Aorta (tissue), 5 donors: Measurements from ENCODE around the gene TEPSIN. TPM values are rescaled to one million over a fixed set of nuclear protein-coding genes. Genes with fewer than 3 reads are reported as not detected.

Experiments
- ATAC-seq: fragments of 200-7000 bp; cut with Tn5 transposase; one replicate; pipeline ENCODE4 v1.9.1; 2022; ENCODE audit warnings: moderate library complexity; ENCODE audit not compliant: low FRiP score
- DNase-seq, 2 donors: peaks; one replicate each; pipeline ENCODE4 v3.0.0-alpha.2; 2020
- H3K27ac ChIP-seq, 2 donors: one replicate each; pipeline ENCODE4 v1.5.1; 2013; ENCODE audit warnings: low read length in 2 of 2, mild to moderate bottlenecking in 2 of 2, moderate library complexity in 2 of 2, control low read depth in 1 of 2, inconsistent platforms in 1 of 2, low read depth in 1 of 2
- H3K27me3 ChIP-seq, 2 donors: one replicate each; pipeline ENCODE4 v1.6.1; 2013; ENCODE audit warnings: control low read depth in 1 of 2, low read length in 1 of 2, mild to moderate bottlenecking in 1 of 2, moderate library complexity in 1 of 2; ENCODE audit not compliant: insufficient read depth in 2 of 2, control insufficient read depth in 1 of 2
- H3K36me3 ChIP-seq, 2 donors: one replicate each; pipeline ENCODE4 v1.6.1; 2013; ENCODE audit warnings: control low read depth in 1 of 2, low read length in 1 of 2, mild to moderate bottlenecking in 1 of 2; ENCODE audit not compliant: insufficient read depth in 2 of 2, control insufficient read depth in 1 of 2
- H3K4me1 ChIP-seq, 2 donors: one replicate each; pipeline ENCODE4 v1.6.1; 2013; ENCODE audit warnings: low read length in 2 of 2, control low read depth in 1 of 2, mild to moderate bottlenecking in 1 of 2, moderate library complexity in 1 of 2; ENCODE audit not compliant: insufficient read depth in 2 of 2, control insufficient read depth in 1 of 2
- H3K4me3 ChIP-seq, 2 donors: one replicate each; pipeline ENCODE4 v1.5.1; 2013; ENCODE audit warnings: low read length in 2 of 2, control low read depth in 1 of 2, mild to moderate bottlenecking in 1 of 2
- H3K9me3 ChIP-seq: one replicate; pipeline ENCODE4 v1.6.1; 2013; ENCODE audit warnings: mild to moderate bottlenecking, low read length; ENCODE audit not compliant: control insufficient read depth
- WGBS, 2 donors: extraction: QIAGEN DNeasy Blood & Tissue Kit; methylation state at CpG; one replicate each; pipeline ENCODE4 v1.1.7; 2013; 5-methylcytosine and 5-hydroxymethylcytosine counted together
- intact Hi-C, 2 donors: fragments of 100-400 bp; cut with DNase I; formaldehyde crosslinking; loops; one replicate each; pipeline versions ENCODE4 v1.14.2 to v1.15.0; 2022
- polyA plus RNA-seq, 2 donors: library from polyadenylated mRNA; stranded (reverse); fragments of 200-250 nt; gene quantifications; one replicate each; pipeline ENCODE4 v1.2.3, GENCODE V29; 2013
- total RNA-seq, 2 donors: library from RNA; stranded (reverse); fragmentation: NEBNext Ultra II Directional; extraction: Animal tissue kit (Norgen Biotek cat#: 25700); gene quantifications; one replicate each; pipeline ENCODE4 v1.2.1, GENCODE V29; 2021
- donor health status: healthy with polysubstance abuse.
- donor health status: Bipolar disorder and iron deficiency.
- donor health status: DM: no; HTN: no; CAD: no.
- donor health status: DM: no; HTN: no; CAD: no.
- donor health status: DM: yes; HTN: yes; CAD: no.

TEPSIN gene
- total and polyA plus RNA-seq, 4 donors, result 5.6 to 79.0 (median 35.0) TPM

GRCh38 chr17:81280571-81280970 is 41.7 kb upstream of the TEPSIN start:
- Histone ChIP-seq H3K4me1 (no peaks in the 10 kb centered on the region), H3K36me3 (peaks cover 0 to 2% of the 10 kb centered on the region in 2 donors), H3K27ac (no peak overlapping the region), H3K9me3 (no peaks in the 10 kb centered on the region), H3K4me3 (no peak overlapping the region), H3K27me3 (no peaks in the 10 kb centered on the region)
- DNase-seq (no peak), ATAC-seq (no peak)
- WGBS, 2 donors, result 95 to 96% methylated on average over 18 to 24 of the region's 24 CpGs
- intact Hi-C loops, result no loop called here

DNA sequence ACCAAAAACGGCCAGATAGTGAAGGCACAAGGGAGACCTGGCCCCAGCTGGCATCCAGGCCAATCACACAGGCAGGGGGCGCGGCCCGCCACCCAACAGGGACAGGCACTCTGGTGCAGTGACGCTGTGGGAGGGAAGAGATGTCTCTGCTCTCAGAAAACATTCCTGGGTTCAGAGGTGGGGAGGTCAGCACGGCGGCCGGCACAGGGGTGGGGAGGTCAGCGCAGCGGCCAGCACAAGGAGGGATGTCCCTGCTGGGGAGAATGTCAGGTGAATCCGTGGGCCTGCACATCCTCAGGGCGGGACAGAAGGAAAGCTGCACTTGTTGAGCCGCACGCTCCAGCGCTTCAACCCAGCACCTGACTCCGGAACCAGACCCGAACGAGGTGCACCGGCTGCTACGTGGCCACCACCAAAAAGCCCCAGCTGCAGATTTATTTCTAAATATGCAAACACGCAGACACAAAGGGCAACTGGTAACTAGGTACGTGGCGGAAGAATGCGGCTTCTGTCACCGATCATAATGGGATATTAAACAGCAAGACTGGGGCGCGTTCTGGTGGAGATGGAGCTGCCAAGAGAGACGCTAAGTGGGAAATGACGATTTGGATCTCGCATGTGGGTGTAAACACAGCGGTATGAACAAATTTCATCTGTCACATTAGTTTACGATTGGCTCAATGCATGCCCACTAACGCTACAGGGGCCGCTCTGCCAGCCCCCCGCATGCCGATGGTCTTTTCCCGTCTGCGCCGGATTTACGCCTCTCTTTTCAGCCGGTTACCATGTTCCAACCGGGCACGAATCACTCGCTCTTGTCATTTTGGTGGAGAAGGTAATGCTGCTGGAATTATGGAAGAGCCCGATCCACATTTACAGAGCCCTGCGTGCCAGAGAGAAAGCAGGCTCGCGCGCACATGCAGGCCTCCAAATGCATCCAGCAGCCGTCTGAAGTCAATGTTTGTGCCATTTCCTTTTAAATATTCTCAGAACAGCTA is 40.7 kb upstream of the TEPSIN start:
- Histone ChIP-seq H3K4me3 (no peak overlapping the region), H3K27ac (no peak overlapping the region), H3K36me3 (peaks cover 0 to 2% of the 10 kb centered on the region in 2 donors), H3K4me1 (no peaks in the 10 kb centered on the region), H3K9me3 (no peaks in the 10 kb centered on the region), H3K27me3 (no peaks in the 10 kb centered on the region)
- ATAC-seq, result no peak
- intact Hi-C loops, result no loop called here
- 95% methylated on average over 50 of the region's 50 CpGs for WGBS, 2 donors
- DNase-seq, result no peak

- H3K4me3 ChIP-seq, result no peak overlapping the region
- H3K36me3 ChIP-seq, result peaks cover 0 to 2% of the 10 kb centered on the region in 2 donors
- intact Hi-C loops, result no loop called here
- ATAC-seq (no peak), DNase-seq (no peak)
- 93 to 99% methylated on average over 8 of the region's 8 CpGs for WGBS, 2 donors
- H3K4me1 ChIP-seq, result no peaks in the 10 kb centered on the region
- no peaks in the 10 kb centered on the region for H3K27me3 ChIP-seq
- H3K27ac ChIP-seq, result no peak overlapping the region
- H3K9me3 ChIP-seq, result no peaks in the 10 kb centered on the region
These were observed 40.0 kb upstream of the TEPSIN start for GRCh38 chr17:81278831-81279230.

GRCh38 chr17:81277946-81278693 is 39.3 kb upstream of the TEPSIN start:
- no peaks in the 10 kb centered on the region for H3K27me3 ChIP-seq
- WGBS, 2 donors, result 85 to 95% methylated on average over 20 of the region's 20 CpGs
- no peaks in the 10 kb centered on the region for H3K9me3 ChIP-seq
- ATAC-seq, result peak; percentile 37
- peak in 1 of 2 donors; percentile 89 for DNase-seq
- H3K4me1 ChIP-seq, result no peaks in the 10 kb centered on the region
- peaks cover 0 to 2% of the 10 kb centered on the region in 2 donors for H3K36me3 ChIP-seq
- no peak overlapping the region for H3K4me3 ChIP-seq
- H3K27ac ChIP-seq, result no peak overlapping the region
- intact Hi-C loops, result no loop called here

DNA sequence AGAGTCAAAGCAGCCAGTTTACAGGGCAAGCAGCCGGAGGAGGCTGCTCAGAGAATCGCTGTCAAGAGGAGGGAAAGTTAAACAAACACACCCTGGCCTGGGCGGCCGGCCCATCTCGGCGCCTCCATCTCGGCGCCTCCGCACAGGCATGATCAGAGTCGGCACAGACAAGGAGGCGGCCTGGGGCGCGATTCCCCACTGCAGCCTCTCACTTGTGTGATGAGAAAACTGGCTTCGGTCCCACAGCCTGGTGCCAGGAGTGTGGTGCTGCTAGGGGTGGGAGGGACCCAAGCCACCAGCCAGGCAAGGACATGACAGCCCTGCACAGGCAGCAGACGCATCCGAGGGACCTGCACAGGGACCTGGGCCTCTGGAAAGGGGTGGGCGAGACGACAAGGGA is 38.6 kb upstream of the TEPSIN start:
- Histone ChIP-seq H3K4me3 (no peak overlapping the region), H3K36me3 (peaks cover 0 to 2% of the 10 kb centered on the region in 2 donors), H3K9me3 (no peaks in the 10 kb centered on the region), H3K27me3 (no peaks in the 10 kb centered on the region), H3K27ac (no peak overlapping the region), H3K4me1 (no peaks in the 10 kb centered on the region)
- DNase-seq (no peak), ATAC-seq (peak; percentile 54)
- intact Hi-C loops, result no loop called here
- WGBS, 2 donors, result 57 to 81% methylated on average over 18 of the region's 18 CpGs

- H3K36me3 ChIP-seq, result peaks cover 0 to 2% of the 10 kb centered on the region in 2 donors
- no peaks in the 10 kb centered on the region for H3K27me3 ChIP-seq
- H3K4me1 ChIP-seq, result no peaks in the 10 kb centered on the region
- H3K27ac ChIP-seq, result no peak overlapping the region
- no peaks in the 10 kb centered on the region for H3K9me3 ChIP-seq
- intact Hi-C loops, result no loop called here
- no peak for ATAC-seq
- no peak overlapping the region for H3K4me3 ChIP-seq
- WGBS, 2 donors, result 94% methylated on average over 11 of the region's 11 CpGs
- no peak for DNase-seq
These were observed 37.9 kb upstream of the TEPSIN start for GRCh38 chr17:81276781-81277180.

DNA sequence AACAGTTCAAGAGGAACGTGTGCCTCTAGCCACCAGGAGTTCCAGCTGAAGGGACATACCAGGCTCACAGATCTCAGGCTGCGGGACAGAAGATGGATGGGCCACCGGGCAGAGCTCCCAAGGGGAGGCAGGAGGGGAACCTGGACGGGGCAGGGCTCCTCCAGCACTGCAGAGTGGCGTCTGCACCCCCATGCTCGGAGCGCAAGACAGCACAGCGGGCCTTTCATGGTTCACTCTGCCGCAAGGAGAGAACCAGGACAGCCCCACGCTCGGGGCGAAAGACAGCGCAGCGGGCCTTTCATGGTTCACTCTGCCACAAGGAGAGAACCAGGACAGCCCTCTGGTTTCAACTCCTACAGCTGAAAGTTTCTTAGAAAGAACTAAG is 35.6 kb upstream of the TEPSIN start:
- Histone ChIP-seq H3K27ac (no peak overlapping the region), H3K27me3 (no peaks in the 10 kb centered on the region), H3K4me3 (no peak overlapping the region), H3K36me3 (peaks cover 0 to 2% of the 10 kb centered on the region in 2 donors), H3K4me1 (no peaks in the 10 kb centered on the region), H3K9me3 (no peaks in the 10 kb centered on the region)
- DNase-seq (no peak), ATAC-seq (no peak)
- intact Hi-C loops, result no loop called here
- 93 to 95% methylated on average over 14 of the region's 14 CpGs for whole genome bisulfite sequencing, 2 donors

DNA sequence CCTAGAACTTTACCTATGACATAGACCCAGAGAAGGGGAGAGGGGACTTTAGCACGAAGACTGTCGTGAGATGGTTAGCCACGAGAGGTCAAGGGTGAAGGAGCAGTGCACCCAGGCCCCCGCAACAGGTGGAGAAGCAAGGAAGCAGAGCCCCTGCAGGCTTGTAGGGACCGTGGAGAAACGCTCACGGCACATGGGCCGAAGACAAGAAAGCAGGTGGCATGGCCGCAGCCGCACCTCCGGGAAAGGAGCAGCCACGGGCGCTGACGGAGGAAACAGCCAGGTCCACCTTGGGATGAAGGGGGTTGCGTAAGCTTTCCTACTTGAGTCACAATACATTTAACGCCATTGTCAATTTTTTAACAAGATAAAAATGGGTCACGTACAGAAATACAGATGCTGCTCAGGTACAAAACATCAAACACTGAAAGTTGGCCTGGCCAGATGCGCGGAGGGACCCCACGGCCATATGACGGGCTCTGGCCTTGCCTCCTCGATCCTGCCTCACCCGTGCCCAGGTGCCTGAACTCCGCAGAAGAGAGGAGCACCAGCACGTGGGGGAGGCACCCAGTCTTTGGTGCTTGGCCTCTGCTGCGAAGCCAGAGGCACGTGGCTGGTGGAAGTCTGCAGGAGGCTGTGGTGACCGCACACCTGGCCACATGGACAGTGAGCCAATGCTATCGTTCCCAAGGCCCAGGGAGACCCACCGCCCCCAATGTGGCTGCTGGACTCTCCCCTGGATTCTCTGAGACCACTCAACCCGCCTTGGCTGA is 35.0 kb upstream of the TEPSIN start:
- H3K36me3 ChIP-seq, result no peaks in the 10 kb centered on the region
- 95% methylated on average over 31 of the region's 31 CpGs for WGBS, 2 donors
- H3K4me3 ChIP-seq, result no peak overlapping the region
- no peaks in the 10 kb centered on the region for H3K27me3 ChIP-seq
- no peaks in the 10 kb centered on the region for H3K4me1 ChIP-seq
- ATAC-seq (no peak), DNase-seq (no peak)
- intact Hi-C loops, result no loop called here
- H3K9me3 ChIP-seq, result no peaks in the 10 kb centered on the region
- H3K27ac ChIP-seq, result no peak overlapping the region
